VCaP (cell line): Measurements from ENCODE around the gene RNF208.

Source experiments
- H3K27ac ChIP-seq: fragments of 450-650 bp; 2 replicates; pipeline ENCODE4 v1.5.1; 2017
- CTCF ChIP-seq: fragments of 450-650 bp; conservative IDR thresholded peaks from 2 replicates; pipeline ENCODE4 v1.5.1; 2017; ENCODE audit warnings: mild to moderate bottlenecking, moderate library complexity

The RNF208 gene

GRCh38 chr9:137251490-137252268 is 29.6 kb upstream of the RNF208 start:
- TF ChIP-seq CTCF: no peak
- H3K27ac ChIP-seq: no peak overlapping the region

DNA sequence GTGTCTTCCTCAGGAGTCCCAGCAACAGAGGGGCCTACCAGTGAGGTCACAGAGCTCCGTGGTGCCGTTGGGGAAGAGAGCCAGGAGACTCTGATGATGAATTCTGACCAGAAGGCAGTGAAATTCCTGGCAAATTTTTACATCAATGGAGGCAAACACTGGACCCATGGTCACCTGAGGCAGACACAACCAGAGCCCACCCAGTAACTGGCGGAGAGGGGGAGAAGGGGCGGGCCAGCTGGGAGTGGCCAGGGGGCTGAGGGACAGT is 29.1 kb upstream of the RNF208 start, which contains the start of gene STPG3:
TSS of gene STPG3 (plus strand) at position 93 of the 268 bp plus-strand sequence. CDS start at position 94, 1 bp downstream.
- TF ChIP-seq CTCF: no peak
- H3K27ac ChIP-seq: no peak within 1 kb of the TSS

DNA sequence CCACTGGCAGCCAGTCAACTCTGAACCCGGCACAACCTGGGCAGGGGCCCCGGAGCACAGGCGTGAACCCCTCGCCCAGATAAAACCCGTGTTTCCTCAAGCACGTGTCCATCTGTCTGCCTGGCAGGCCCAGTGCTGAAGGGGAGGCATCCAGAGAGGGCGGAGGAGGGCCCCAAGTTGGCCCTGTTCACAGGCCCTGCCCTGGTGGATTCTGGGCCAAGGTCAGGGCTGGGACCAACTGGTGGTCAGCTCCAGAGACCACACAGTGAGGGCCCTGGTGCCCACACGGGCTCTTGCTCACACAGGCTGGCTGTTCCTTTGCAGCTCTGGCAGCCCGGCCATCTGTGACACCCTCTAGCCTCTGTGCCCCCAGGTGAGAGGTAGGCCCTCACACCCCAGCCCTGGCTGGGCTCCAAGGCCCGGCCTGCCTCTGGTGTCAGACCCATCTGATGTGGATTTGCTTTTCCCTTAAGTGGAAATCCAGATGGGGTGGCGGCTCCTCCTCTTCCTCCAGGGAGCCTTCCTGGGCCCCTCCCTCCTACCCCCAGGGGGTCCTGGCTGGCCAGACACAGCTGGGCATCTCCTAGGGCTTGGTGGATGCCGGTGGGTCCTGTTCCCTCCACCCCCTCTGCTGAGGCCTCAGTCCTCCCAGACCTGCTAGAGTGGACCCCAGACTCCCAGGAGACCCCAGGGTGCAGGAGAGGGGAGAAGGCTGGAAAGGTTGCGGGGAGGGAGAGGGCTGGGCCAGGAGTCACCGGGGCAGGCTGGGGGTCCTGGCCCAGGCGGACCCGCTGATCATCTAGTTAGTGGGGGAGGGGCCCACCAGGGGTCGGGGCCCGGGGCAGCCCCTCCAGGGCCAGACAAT is 28.5 kb upstream of the RNF208 start:
- no peak overlapping the region for H3K27ac ChIP-seq

DNA sequence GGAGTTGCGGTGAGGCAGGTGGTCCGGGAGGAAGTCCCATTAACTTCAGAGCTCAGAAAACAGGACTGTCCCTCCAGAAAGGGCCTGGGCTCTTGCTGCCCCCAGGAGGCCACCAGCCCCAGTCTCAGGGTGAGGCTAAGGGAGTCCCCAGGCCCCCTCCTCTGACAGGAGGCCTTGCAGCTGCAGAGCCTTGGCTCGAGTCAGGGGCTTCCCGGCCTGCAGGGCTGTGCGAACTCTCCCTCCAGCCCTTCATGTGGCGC is 25.8 kb upstream of the RNF208 start:
- no peak overlapping the region for H3K27ac ChIP-seq

More for the DNA sequence above, 28.5 kb upstream of the RNF208 start:
- no peak for TF ChIP-seq CTCF

GRCh38 chr9:137247135-137247915 is 25.3 kb upstream of the RNF208 start:
- no peak overlapping the region for H3K27ac ChIP-seq
- TF ChIP-seq CTCF: no peak

More for the DNA sequence above, 25.8 kb upstream of the RNF208 start:
- TF ChIP-seq CTCF: no peak

- no peak for TF ChIP-seq CTCF
- H3K27ac ChIP-seq: peak overlapping the region; percentile 100; the same call in 1 of the 2 replicates
These were observed 23.7 kb upstream of the RNF208 start for GRCh38 chr9:137245450-137246421.
